HG02885 (cell line): ENCODE measurements around the gene RALBP1.

Experiments
- ATAC-seq: cut with Tn5 transposase; IDR thresholded peaks from one replicate; pipeline ENCODE4 v1.9.1; 2021; ENCODE audit warnings: mild to moderate bottlenecking; ENCODE audit not compliant: unreplicated experiment, poor library complexity

The RALBP1 gene

DNA sequence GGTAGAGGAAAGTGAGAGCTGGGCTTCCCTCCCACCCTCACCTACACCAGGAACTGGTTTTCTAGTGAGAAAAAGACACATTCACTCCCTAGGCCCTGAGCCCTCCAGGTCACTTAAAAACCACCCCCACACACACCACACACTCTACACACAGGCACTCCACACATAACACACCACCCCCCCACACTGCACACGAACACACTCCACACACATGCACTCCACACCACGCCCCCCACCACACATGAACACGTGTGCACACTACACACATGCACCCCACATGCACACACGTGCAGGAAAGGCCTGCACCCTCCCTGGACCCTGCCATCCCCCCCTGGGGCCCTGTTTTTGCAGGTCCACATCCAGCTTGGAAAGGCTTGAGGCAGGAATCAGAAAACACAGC is 67.6 kb downstream of the RALBP1 start:
- no peak for ATAC-seq

DNA sequence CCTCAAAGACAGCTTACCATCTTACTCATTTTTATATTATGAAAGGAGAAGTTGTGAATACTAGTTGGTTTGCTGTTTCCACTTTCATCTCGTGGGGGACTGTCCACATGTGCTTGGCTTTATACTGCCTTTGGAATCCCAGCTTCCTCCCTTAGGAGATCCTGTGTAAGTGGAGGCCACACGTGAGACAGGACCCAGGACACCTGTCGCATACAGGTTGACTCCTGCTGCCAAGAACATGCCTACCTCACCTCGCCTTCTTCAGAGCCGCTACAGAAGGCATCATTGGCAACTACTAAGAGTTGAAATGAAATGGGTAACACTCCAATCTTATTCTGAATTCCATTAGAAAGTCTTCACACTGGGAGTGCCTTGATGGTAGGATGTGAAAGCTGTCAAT is 69.7 kb downstream of the RALBP1 start:
- no peak for ATAC-seq

- no peak for ATAC-seq
Measured at GRCh38 chr18:9546468-9546867, 71.2 kb downstream of the RALBP1 start.

DNA sequence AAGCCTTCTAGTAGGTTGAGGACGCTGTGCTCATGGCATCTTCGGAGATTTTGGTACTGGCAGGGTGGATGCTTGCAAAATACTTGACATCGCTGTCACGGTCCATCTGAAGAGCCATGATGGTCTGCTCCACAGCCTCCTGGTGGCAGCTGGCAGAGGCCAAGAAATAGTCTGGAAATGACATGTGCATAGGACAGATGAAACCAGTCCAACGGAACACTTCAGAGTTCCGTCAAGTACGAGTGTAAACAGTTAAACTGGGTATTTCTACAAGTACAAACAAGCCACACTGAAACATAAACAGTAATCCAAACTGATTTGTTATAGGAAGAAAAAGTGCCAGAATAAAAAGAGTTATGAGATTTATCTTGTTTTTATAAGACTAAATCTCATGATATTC is 72.5 kb downstream of the RALBP1 start:
- ATAC-seq = no peak

DNA sequence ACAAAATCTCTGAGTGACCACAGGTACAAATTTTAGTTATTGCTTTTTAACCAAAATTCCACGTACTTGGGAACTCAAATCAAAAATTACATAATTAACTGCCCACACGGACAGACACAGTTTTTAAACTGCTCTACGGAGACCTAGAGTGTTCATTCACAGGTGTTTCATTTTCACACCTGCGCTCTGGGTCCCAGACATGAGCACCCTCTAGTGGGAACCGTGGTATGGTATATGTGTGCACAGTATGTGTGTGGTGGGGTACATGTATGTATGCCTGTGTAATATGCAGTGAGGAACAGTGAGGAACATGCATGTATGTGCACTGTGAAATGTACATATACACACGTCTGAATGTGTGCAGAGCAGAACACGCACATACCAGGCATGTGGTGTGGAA is 74.1 kb downstream of the RALBP1 start:
- ATAC-seq = no peak

- no peak for ATAC-seq
Measured at GRCh38 chr18:9550429-9550828, 75.1 kb downstream of the RALBP1 start.

GRCh38 chr18:9552191-9552590 is 76.9 kb downstream of the RALBP1 start:
- ATAC-seq = no peak

- ATAC-seq = no peak
Measured at GRCh38 chr18:9552616-9553015, 77.3 kb downstream of the RALBP1 start.

DNA sequence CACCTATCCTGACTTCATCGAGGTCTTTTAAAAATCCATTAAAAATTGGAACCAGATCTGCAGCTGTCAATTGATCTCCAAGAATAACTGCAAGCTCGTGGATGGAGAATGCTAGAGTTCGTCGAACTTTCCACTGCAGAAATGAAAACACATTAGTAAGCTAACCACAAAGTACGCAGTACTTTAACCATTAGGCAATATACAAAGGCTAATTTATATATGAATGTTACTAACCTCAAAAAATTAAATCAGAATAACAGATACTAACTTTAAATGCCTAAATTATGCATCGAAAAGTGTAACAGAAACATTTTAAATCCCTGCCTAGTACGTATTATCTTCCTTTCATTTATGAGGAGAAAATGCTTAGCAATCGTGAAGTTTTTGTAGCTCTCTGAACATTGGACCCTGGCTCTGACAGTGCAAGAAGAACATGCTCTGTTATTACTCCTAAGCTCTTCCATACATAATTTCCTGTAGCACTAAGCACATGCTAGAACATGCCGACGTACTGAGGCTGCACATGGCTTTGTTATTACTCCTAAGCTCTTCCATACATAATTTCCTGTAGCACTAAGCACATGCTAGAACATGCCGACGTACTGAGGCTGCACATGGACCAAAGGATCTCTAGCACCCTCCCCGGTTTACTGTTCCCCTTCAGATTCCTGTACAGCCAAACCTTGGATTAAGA is 82.1 kb downstream of the RALBP1 start:
- ATAC-seq = no peak

DNA sequence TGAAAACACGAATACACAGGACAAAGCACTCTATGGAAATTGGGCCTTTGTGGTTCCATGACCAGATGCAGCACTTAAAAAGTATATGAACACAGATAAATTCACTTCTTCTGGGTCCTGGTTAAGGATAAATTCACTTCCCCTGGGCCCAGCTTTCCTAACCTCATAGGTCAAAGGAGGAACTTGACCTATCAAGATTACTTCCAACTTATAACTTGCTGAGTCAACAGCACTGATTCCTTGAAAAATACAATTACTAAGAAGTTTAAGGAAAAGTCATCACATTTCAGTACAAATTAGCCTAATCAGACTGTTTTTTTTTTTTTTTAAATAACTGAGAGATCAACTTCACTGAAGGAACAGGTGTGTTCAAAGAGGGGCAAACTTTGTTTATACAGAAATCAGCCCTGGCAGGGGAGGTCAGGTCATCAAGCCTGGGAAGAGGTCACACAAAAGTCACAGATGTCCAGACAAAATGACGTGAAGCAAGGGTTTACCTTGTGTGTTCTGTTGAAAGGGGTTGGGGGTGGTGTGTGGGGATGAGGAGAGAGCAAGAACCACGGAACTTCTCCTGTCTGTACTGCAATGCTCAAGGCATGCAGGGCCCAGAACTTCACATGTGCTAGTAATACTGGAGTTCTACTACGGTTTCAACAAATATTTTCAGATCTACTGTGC is 83.2 kb downstream of the RALBP1 start:
- ATAC-seq = no peak

DNA sequence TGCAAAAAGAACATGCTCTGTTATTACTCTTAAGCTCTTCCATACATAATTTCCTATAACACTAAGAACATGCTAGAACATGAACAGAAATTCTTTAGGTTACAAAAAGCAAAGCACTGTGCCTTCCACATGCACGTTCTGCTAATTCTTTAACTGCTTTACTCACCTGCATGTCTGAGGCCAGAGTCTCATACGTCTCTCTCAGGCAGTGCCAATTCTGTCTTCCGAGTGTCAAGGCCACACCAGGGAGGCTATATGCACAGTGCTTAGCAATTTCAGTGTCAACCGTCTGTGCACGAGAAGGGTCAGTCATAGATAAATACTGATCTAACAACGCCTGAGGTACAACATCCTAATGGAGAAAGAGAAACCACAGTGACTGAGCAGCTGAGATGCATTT is 83.9 kb downstream of the RALBP1 start:
- ATAC-seq = no peak

DNA sequence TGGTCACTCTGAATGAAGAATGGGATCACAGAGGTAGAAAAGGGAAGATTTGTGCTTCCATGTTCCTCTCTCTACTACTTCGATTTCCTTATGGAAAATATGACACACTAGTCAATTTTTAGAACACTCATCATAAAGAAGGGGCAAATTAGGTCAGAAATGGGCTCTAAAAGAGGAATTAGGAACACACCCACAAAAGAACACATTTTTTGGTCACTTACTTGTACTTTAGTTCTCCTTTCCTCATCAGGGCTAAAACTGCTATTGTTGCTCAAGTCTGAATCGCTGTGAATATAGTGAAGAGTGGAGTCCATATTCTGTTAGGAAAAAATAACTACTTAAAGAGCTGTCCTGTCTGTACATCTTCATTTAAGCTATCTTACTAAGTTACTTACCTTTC is 86.4 kb downstream of the RALBP1 start:
- no peak for ATAC-seq

GRCh38 chr18:9562584-9562983 is 87.3 kb downstream of the RALBP1 start:
- no peak for ATAC-seq

- ATAC-seq = no peak
Measured at GRCh38 chr18:9563331-9563730, 88.0 kb downstream of the RALBP1 start.

DNA sequence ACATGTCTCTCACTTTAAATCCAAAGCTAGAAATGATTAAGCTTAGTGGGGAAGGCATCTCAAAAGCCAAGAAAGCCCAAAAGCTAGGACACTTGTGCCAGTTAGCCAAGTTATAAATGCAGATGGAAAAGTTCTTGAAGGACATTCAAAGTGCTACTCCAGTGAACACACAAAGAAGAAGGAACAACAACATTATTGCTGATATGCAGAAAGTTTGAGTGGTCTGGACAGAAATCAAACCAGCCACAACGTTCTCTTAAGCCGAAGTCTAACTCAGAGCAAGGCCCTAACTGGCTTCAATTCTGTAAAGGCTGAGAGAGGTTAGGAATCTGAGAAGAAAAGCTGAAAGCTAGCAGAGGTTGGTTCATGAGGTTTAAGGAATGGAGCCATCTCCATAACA is 90.1 kb downstream of the RALBP1 start:
- no peak for ATAC-seq

GRCh38 chr18:9568186-9568585 is 92.9 kb downstream of the RALBP1 start:
- ATAC-seq = no peak

- ATAC-seq = no peak
Measured at GRCh38 chr18:9569178-9569577, 93.9 kb downstream of the RALBP1 start.

DNA sequence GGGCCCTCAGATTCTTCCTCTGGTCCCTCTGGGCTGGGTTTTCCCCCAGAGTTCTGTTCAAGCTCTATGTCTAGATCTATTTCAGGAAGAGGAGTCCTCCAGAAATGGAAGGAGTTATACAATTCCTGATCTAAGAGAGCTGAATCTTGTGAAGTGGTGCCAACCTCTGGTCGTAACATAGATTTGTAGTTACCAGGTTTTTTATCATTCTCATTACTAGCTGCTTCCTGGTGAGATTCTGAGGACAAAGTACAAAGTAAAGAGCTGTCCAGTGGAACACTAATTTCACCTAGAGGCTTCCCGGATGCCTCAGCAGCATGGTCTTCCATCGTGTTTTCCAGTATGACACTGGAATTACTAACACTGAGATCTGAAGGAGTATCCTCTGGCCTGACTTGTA is 94.9 kb downstream of the RALBP1 start:
- ATAC-seq = no peak

GRCh38 chr18:9571546-9571945 is 96.2 kb downstream of the RALBP1 start:
- no peak for ATAC-seq

DNA sequence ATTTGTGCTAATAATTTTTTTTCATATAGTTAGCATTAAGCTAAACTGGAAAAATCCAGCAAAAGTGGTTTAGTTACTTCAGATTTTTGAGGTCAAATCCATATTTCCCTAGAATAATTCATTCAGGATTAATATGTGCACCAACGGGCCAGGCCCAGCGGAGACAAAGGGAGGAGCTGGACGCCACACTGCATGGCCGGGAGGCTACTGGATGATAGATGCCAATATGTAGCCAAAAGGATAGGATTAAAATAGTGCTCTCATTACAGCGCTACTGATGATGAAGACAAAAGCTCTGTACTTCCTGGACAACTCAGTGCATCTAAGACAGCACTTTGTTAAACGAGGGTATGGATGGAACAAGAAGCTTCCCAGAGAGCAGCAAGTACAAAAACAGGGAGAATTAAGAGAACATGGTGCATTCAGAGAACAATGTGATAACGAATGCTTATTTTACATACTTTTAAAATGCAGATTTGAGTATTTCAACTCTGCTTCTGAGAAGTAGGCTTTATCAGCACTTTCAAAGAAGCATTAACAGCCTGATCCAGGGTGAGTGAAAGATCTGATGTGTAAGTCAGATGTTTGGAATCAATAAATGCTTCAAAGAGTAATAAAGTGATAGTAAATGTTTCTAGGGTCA is 99.3 kb downstream of the RALBP1 start:
- no peak for ATAC-seq

DNA sequence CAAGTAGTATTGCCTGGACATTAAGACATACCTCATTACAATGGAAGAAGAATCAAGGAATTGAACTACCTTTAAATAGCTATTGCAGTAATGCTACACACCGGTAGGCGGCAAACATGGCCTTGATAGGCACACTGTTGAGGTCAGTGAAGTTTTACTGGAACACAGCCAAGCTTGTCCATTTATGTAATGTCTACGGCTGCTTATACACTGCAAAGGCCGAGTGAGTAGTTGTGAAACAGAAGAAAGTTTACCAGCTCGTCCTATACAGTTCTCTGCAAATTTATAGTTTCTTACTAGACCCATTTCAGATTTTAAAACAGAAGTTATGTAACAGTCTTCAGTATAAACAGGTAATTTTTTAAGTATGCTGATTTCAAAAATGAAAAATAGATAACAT is 100.2 kb downstream of the RALBP1 start:
- peak; percentile 88 for ATAC-seq

- ATAC-seq = no peak
Measured at GRCh38 chr18:9577361-9577760, 102.0 kb downstream of the RALBP1 start.
